ENCODE measurements around the gene CCR2. TPM values are rescaled to one million over a fixed set of nuclear protein-coding genes. Genes with fewer than 3 reads are reported as not detected.

Gene CCR2
- total RNA-seq, 1 experiment from 2014 or later = not detected

- no peaks in the 10 kb centered on the region for H3K9me2 ChIP-seq (ENCODE audit: insufficient read depth)
- DNase-seq = no peak
- peaks cover 23% of the 10 kb centered on the region; the same call in 1 of the 2 replicates for H3F3A ChIP-seq (ENCODE audit: insufficient read depth, low read depth)
- peaks cover 41% of the 10 kb centered on the region for H3K4me1 ChIP-seq (replicated peaks; ENCODE audit: insufficient read depth)
- ChIA-PET POLR2A (ENCODE audit: unreplicated experiment) (no interaction called here), CTCF (no interaction called here)
- intact Hi-C loops (cut with micrococcal nuclease; ENCODE audit: unreplicated experiment) = no loop called here
- H3K79me2 ChIP-seq (ENCODE audit: low read depth) = peaks cover 39% of the 10 kb centered on the region
- H3K27me3 ChIP-seq (ENCODE audit: insufficient read depth, low read depth) = no peaks in the 10 kb centered on the region
- H3K9me3 ChIP-seq (ENCODE audit: insufficient read depth, low read depth) = 0 out of 2 replicates have a peak, but pooled peaks cover 3% of the 10 kb centered on the region
- H4K20me1 ChIP-seq (ENCODE audit: insufficient read depth) = no peaks in the 10 kb centered on the region
- H3K27ac ChIP-seq = no peak overlapping the region
- no peak overlapping the region for H3K4me2 ChIP-seq
- no peak overlapping the region for H2AFZ ChIP-seq
- no peak for TF ChIP-seq EZH2 (IDR thresholded peaks at IDR 0.05; ENCODE audit: low read depth)
- TF ChIP-seq CTCF (conservative IDR thresholded peaks at IDR 0.05) = no peak
- no peaks in the 10 kb centered on the region; the same call in 1 of the 2 replicates for H3K36me3 ChIP-seq (ENCODE audit: low read depth)
- BruUV-seq (replicated peaks) = no TSS peak
- no peak overlapping the region for H3K4me3 ChIP-seq
Observed at GRCh38 chr3:46399098-46399497, 45.2 kb downstream of the CCR2 start.

GRCh38 chr3:46399557-46399956 is 45.6 kb downstream of the CCR2 start:
- ChIA-PET CTCF (no interaction called here), POLR2A (ENCODE audit: unreplicated experiment) (interaction anchor here (0.6 kb wide), 1 partner anchor 1141 kb away, joined by 3 read pairs; no protein-coding TSS in a partner anchor)
- peaks cover 39% of the 10 kb centered on the region for H3K4me1 ChIP-seq (replicated peaks; ENCODE audit: insufficient read depth)
- DNase-seq = no peak
- no peak overlapping the region for H3K4me3 ChIP-seq
- no peak overlapping the region for H3K27ac ChIP-seq
- no TSS peak for BruUV-seq (replicated peaks)
- H4K20me1 ChIP-seq (ENCODE audit: insufficient read depth) = no peaks in the 10 kb centered on the region
- intact Hi-C loops (cut with micrococcal nuclease; ENCODE audit: unreplicated experiment) = no loop called here
- no peak overlapping the region for H2AFZ ChIP-seq
- peaks cover 37% of the 10 kb centered on the region for H3K79me2 ChIP-seq (ENCODE audit: low read depth)
- H3K9me2 ChIP-seq (ENCODE audit: insufficient read depth) = no peaks in the 10 kb centered on the region
- no peaks in the 10 kb centered on the region; the same call in 1 of the 2 replicates for H3K36me3 ChIP-seq (ENCODE audit: low read depth)
- H3K4me2 ChIP-seq = no peak overlapping the region
- H3F3A ChIP-seq (ENCODE audit: insufficient read depth, low read depth) = peaks cover 19% of the 10 kb centered on the region; the same call in 1 of the 2 replicates
- 0 out of 2 replicates have a peak, but pooled peaks cover 3% of the 10 kb centered on the region for H3K9me3 ChIP-seq (ENCODE audit: insufficient read depth, low read depth)
- no peak for TF ChIP-seq CTCF (conservative IDR thresholded peaks at IDR 0.05)
- TF ChIP-seq EZH2 (IDR thresholded peaks at IDR 0.05; ENCODE audit: low read depth) = no peak
- H3K27me3 ChIP-seq (ENCODE audit: insufficient read depth, low read depth) = no peaks in the 10 kb centered on the region

- no peak overlapping the region for H3K27ac ChIP-seq
- intact Hi-C loops (cut with micrococcal nuclease; ENCODE audit: unreplicated experiment) = no loop called here
- peaks cover 39% of the 10 kb centered on the region for H3K4me1 ChIP-seq (replicated peaks; ENCODE audit: insufficient read depth)
- peaks cover 19% of the 10 kb centered on the region; the same call in 1 of the 2 replicates for H3F3A ChIP-seq (ENCODE audit: insufficient read depth, low read depth)
- no TSS peak for BruUV-seq (replicated peaks)
- no peak for DNase-seq
- CTCF ChIA-PET = no interaction called here
- no peaks in the 10 kb centered on the region for H3K9me2 ChIP-seq (ENCODE audit: insufficient read depth)
- 0 out of 2 replicates have a peak overlapping the region, but pooled peaks have one; percentile 11 for H3K4me2 ChIP-seq
- H3K9me3 ChIP-seq (ENCODE audit: insufficient read depth, low read depth) = 0 out of 2 replicates have a peak, but pooled peaks cover 3% of the 10 kb centered on the region
- POLR2A ChIA-PET (ENCODE audit: unreplicated experiment) = interaction anchor here (0.6 kb wide), 1 partner anchor 1141 kb away, joined by 3 read pairs; no protein-coding TSS in a partner anchor
- H3K36me3 ChIP-seq (ENCODE audit: low read depth) = no peaks in the 10 kb centered on the region; the same call in 1 of the 2 replicates
- H3K79me2 ChIP-seq (ENCODE audit: low read depth) = peaks cover 39% of the 10 kb centered on the region
- no peaks in the 10 kb centered on the region for H3K27me3 ChIP-seq (ENCODE audit: insufficient read depth, low read depth)
- no peaks in the 10 kb centered on the region for H4K20me1 ChIP-seq (ENCODE audit: insufficient read depth)
- H2AFZ ChIP-seq = no peak overlapping the region
- no peak overlapping the region for H3K4me3 ChIP-seq
- TF ChIP-seq CTCF (conservative IDR thresholded peaks at IDR 0.05) (no peak), EZH2 (IDR thresholded peaks at IDR 0.05; ENCODE audit: low read depth) (no peak)
Observed at GRCh38 chr3:46400000-46400734, 46.3 kb downstream of the CCR2 start.
